Measurements from ENCODE around the gene LRCH1. TPM values are rescaled to one million over a fixed set of nuclear protein-coding genes. Genes with fewer than 3 reads are reported as not detected.

LRCH1 gene
- polyA plus RNA-seq, 1 experiment: 8.3 TPM

- H3K36me3 ChIP-seq (ENCODE audit: control insufficient read depth, insufficient read depth, low read length): no peaks in the 10 kb centered on the region
Measured at GRCh38 chr13:46535002-46535401, 18.0 kb upstream of the LRCH1 start.

DNA sequence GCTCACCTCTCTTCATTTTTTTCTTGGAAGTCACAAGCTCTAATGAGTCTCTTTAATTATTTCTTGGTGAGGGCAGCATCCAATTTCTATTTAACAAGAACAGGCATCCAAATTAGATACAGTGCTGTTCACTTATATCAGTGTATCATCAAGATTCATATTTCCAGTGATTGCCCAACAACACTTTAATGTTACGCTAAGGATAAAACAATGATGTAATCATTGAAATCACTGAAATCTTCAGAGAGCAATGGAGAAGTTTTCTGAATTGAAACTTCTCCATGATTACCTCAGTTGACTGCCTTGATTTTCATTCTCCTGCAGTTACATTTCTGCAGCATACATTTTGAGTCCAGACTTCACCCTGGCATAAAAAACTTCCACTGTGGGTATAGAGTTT lies 17.1 kb upstream of the LRCH1 start:
- Histone ChIP-seq H3K36me3 (ENCODE audit: control insufficient read depth, insufficient read depth, low read length) (no peaks in the 10 kb centered on the region), H3K27me3 (ENCODE audit: control insufficient read depth, insufficient read depth, low read length) (peaks cover 4% of the 10 kb centered on the region; the same call in 1 of the 2 replicates), H3K4me3 (ENCODE audit: low read depth, low read length) (no peak overlapping the region)
- DNase-seq (ENCODE audit: low read depth): no peak
- POLR2A ChIA-PET: no interaction called here
- CTCF ChIA-PET: interaction anchor here (0.6 to 0.8 kb wide), 2 partner anchors 13 to 16 kb away, joined by 3 to 4 read pairs; no protein-coding TSS in a partner anchor
- TF ChIP-seq CTCF (IDR thresholded peaks at IDR 0.05; ENCODE audit: insufficient read depth, low read depth, low read length): no peak

More at GRCh38 chr13:46535002-46535401, 18.0 kb upstream of the LRCH1 start:
- ChIA-PET CTCF (interaction anchor here (1.6 kb wide), 1 partner anchor 17 kb away, joined by 5 read pairs; no protein-coding TSS in a partner anchor), POLR2A (no interaction called here)
- no peak for TF ChIP-seq CTCF (IDR thresholded peaks at IDR 0.05; ENCODE audit: insufficient read depth, low read depth, low read length)
- H3K27me3 ChIP-seq (ENCODE audit: control insufficient read depth, insufficient read depth, low read length): peaks cover 4% of the 10 kb centered on the region; the same call in 1 of the 2 replicates
- no peak overlapping the region for H3K4me3 ChIP-seq (ENCODE audit: low read depth, low read length)
- no peak for DNase-seq (ENCODE audit: low read depth)

DNA sequence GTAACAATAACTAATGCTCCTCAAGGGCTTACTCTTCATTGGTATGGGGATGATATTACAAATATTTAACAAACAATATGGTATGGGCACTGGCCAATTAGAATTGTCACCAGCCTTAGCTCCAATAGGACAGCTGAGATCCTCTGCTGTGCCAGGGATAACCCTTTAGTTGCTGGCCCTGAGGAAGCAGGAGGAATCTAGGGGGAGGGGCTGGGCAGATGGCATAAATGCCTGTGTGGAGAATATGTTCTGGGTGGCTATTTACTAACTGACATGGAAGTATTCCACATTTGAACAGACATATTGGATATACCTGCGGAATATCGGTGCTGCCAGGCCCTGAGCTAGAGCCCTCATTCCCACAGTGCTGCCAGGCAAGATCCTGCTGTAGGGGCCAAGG lies 16.6 kb upstream of the LRCH1 start:
- H3K27me3 ChIP-seq (ENCODE audit: control insufficient read depth, insufficient read depth, low read length): peaks cover 3% of the 10 kb centered on the region; the same call in 1 of the 2 replicates
- ChIA-PET POLR2A (no interaction called here), CTCF (interaction anchor here (0.6 to 0.8 kb wide), 2 partner anchors 12 to 16 kb away, joined by 3 to 4 read pairs; no protein-coding TSS in a partner anchor)
- DNase-seq (ENCODE audit: low read depth): no peak
- no peak for TF ChIP-seq CTCF (IDR thresholded peaks at IDR 0.05; ENCODE audit: insufficient read depth, low read depth, low read length)
- H3K4me3 ChIP-seq (ENCODE audit: low read depth, low read length): no peak overlapping the region
- no peaks in the 10 kb centered on the region for H3K36me3 ChIP-seq (ENCODE audit: control insufficient read depth, insufficient read depth, low read length)

GRCh38 chr13:46539231-46539630 lies 13.7 kb upstream of the LRCH1 start:
- Histone ChIP-seq H3K4me3 (ENCODE audit: low read depth, low read length) (no peak overlapping the region), H3K36me3 (ENCODE audit: control insufficient read depth, insufficient read depth, low read length) (no peaks in the 10 kb centered on the region), H3K27me3 (ENCODE audit: control insufficient read depth, insufficient read depth, low read length) (peaks cover 2% of the 10 kb centered on the region)
- TF ChIP-seq CTCF (IDR thresholded peaks at IDR 0.05; ENCODE audit: insufficient read depth, low read depth, low read length): no peak
- CTCF ChIA-PET: no interaction called here
- POLR2A ChIA-PET: no interaction called here
- no peak for DNase-seq (ENCODE audit: low read depth)

DNA sequence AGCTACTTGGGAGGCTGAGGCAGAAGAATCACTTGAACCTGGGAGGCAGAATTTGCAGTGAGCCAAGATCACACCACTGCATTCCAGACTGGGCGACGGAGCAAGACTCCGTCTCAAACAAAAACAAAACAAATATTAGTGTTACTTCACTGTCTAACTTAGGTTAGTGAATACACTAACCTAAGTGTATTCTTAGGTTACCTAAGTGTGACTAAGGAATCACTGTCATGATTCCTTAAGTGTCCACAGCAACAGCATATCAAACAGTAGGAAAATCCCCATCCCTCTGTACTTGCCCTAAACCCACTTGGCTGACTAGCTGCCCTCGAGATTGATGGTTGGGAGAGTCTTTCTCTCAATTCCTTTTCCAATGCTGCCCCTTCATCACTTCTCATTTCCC lies 11.8 kb upstream of the LRCH1 start:
- peaks cover 3% of the 10 kb centered on the region for H3K27me3 ChIP-seq (ENCODE audit: control insufficient read depth, insufficient read depth, low read length)
- DNase-seq (ENCODE audit: low read depth): no peak
- TF ChIP-seq CTCF (IDR thresholded peaks at IDR 0.05; ENCODE audit: insufficient read depth, low read depth, low read length): no peak
- no peaks in the 10 kb centered on the region for H3K36me3 ChIP-seq (ENCODE audit: control insufficient read depth, insufficient read depth, low read length)
- ChIA-PET CTCF (interaction anchor here (1.2 kb wide), 1 partner anchor 11 kb away, joined by 3 read pairs; no protein-coding TSS in a partner anchor), POLR2A (no interaction called here)
- no peak overlapping the region for H3K4me3 ChIP-seq (ENCODE audit: low read depth, low read length)

Measured in BJ (cell line).